A549 treated with Hydrocortisone at 1 μM for 4 hours (cell line): ENCODE data around the gene CBY2. TPM values are rescaled to one million over a fixed set of nuclear protein-coding genes. Genes with fewer than 3 reads are reported as not detected.

Experiments
- total RNA-seq: library from RNA; stranded (reverse); fragments of 200-300 nt; extraction: Qiagen RNA extraction; gene quantifications from 5 replicates; pipeline ENCODE4 v1.2.3, GENCODE V29; 2022

CBY2 gene, protein sequence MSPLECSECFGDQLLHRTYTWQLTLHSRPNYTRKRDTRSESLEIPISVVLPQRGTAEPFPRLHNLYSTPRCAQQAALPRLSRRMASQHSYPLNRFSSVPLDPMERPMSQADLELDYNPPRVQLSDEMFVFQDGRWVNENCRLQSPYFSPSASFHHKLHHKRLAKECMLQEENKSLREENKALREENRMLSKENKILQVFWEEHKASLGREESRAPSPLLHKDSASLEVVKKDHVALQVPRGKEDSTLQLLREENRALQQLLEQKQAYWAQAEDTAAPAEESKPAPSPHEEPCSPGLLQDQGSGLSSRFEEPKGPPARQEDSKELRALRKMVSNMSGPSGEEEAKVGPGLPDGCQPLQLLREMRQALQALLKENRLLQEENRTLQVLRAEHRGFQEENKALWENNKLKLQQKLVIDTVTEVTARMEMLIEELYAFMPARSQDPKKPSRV
- total RNA-seq: not detected in 5 replicates

GRCh38 chr13:45702088-45702487, at the start of gene CBY2:
CBY2 (plus strand) TSS chr13:45702320; CDS start chr13:45702391, 71 bp downstream.

Other genes with a start within 250 kb of the CBY2 start
- gene COG3, start 237.4 kb upstream of the CBY2 start, total RNA-seq: 12.5 to 13.8 TPM (median 13.1 TPM) in 5 replicates
- not detected in 5 replicates for gene ERICH6B, start 86.6 kb upstream of the CBY2 start, total RNA-seq
- gene SIAH3, start 149.4 kb downstream of the CBY2 start, total RNA-seq: not detected in 5 replicates